GM12878 (cell line): Measurements from ENCODE around the gene ATP5PO. TPM values are rescaled to one million over a fixed set of nuclear protein-coding genes. Genes with fewer than 3 reads are reported as not detected.

Source experiments
- ATAC-seq: fragments of 200-7000 bp; cut with Tn5 transposase; 3 replicates; pipeline ENCODE4 v1.9.1; 2020; ENCODE audit warnings: mild to moderate bottlenecking, moderate library complexity
- BruUV-seq: library from RNA; stranded (reverse); fragments of 400-500 nt; replicated peaks from 2 replicates; lab custom pipeline; 2021; lab: Mats Ljungman, UMichigan
- CTCF ChIA-PET: fragments of 300-600 bp; sonication (Branson Sonifier 250); formaldehyde crosslinking; extraction: SDS; loops from one replicate; lab custom pipeline; 2021; ENCODE audit warnings: inconsistent platforms; lab: Yijun Ruan, JAX
- POLR2A ChIA-PET: fragments of 350-600 bp; formaldehyde crosslinking; extraction: SDS; loops from one replicate; lab custom pipeline; 2021; ENCODE audit warnings: inconsistent platforms; lab: Charles Lee
- RAD21 ChIA-PET: fragments of 300-600 bp; sonication (Branson Sonifier 250); formaldehyde crosslinking; loops from one replicate; lab custom pipeline; 2023; ENCODE audit warnings: antibody characterized with exemption; ENCODE audit not compliant: unreplicated experiment; lab: Charles Lee
- SMC1A ChIA-PET: fragments of 300-600 bp; sonication (Branson Sonifier 250); formaldehyde crosslinking; loops from one replicate; lab custom pipeline; 2023; ENCODE audit not compliant: unreplicated experiment, uncharacterized antibody; lab: Charles Lee
- DNase-seq: peaks from one replicate; pipeline ENCODE4 v3.0.0-alpha.2; 2011; ENCODE audit warnings: low read depth, low spot score
- FAIRE-seq: peaks from 3 replicates; lab custom pipeline; 2011; peaks lifted over from hg19 to GRCh38; lab: Jason Lieb, UNC
- H2AFZ ChIP-seq: 2 replicates; pipeline ENCODE4 v1.6.0; 2011; ENCODE audit warnings: low read depth, low read length, control low read depth; ENCODE audit not compliant: control insufficient read depth
- H3K27ac ChIP-seq: 2 replicates; pipeline ENCODE4 v1.5.1; 2011; ENCODE audit warnings: control low read depth; ENCODE audit not compliant: control insufficient read depth, insufficient read depth
- H3K27me3 ChIP-seq, 2 experiments: replicated peaks in 1 of 2; 2 replicates each; pipeline versions ENCODE4 v1.6.0 to v1.6.1; 2011; ENCODE audit warnings: low read length in 1 of 2; ENCODE audit not compliant: control insufficient read depth in 2 of 2, insufficient read depth in 2 of 2
- H3K36me3 ChIP-seq, 2 experiments: 2 replicates each; pipeline ENCODE4 v1.5.1; 2011; ENCODE audit warnings: low read length in 1 of 2; ENCODE audit not compliant: control insufficient read depth in 2 of 2, insufficient read depth in 2 of 2
- H3K4me1 ChIP-seq: 2 replicates; pipeline ENCODE4 v1.6.1; 2011; ENCODE audit warnings: mild to moderate bottlenecking, low read length, moderate library complexity, mixed read lengths; ENCODE audit not compliant: control insufficient read depth, insufficient read depth
- H3K4me2 ChIP-seq: 2 replicates; pipeline ENCODE4 v1.6.0; 2011; ENCODE audit warnings: control low read depth; ENCODE audit not compliant: control insufficient read depth, insufficient read depth
- H3K4me3 ChIP-seq: fragments of 200-600 bp; sonication (generic); 2 replicates; pipeline ENCODE4 v1.5.1; 2016
- H3K79me2 ChIP-seq: 2 replicates; pipeline ENCODE4 v1.6.0; 2011; ENCODE audit warnings: low read length; ENCODE audit not compliant: control insufficient read depth, insufficient read depth
- H3K9ac ChIP-seq: 2 replicates; pipeline ENCODE4 v1.8.0; 2011; ENCODE audit warnings: low read length, control low read depth, mixed read lengths; ENCODE audit not compliant: control insufficient read depth, insufficient read depth
- H3K9me3 ChIP-seq: replicated peaks from 3 replicates; pipeline ENCODE4 v1.5.1; 2011; ENCODE audit warnings: mild to moderate bottlenecking, low read length; ENCODE audit not compliant: control insufficient read depth, insufficient read depth
- H4K20me1 ChIP-seq: 2 replicates; pipeline ENCODE4 v1.6.0; 2011; ENCODE audit not compliant: control insufficient read depth, insufficient read depth
- BCL11A ChIP-seq: IDR thresholded peaks from 2 replicates; pipeline ENCODE4 v1.6.1; 2011; ENCODE audit warnings: low read depth, low read length
- NFIC ChIP-seq: IDR thresholded peaks from 2 replicates; pipeline ENCODE4 v1.6.1; 2012; ENCODE audit warnings: low read depth, mild to moderate bottlenecking, inconsistent platforms, low read length, moderate library complexity
- RUNX3 ChIP-seq: IDR thresholded peaks from 2 replicates; pipeline ENCODE4 v1.6.1; 2012; ENCODE audit warnings: low read length, inconsistent platforms
- SPI1 ChIP-seq: IDR thresholded peaks from 2 replicates; pipeline ENCODE4 v1.6.1; 2011; ENCODE audit warnings: low read depth, mild to moderate bottlenecking, low read length, moderate library complexity, borderline replicate concordance; ENCODE audit not compliant: insufficient read depth
- SUZ12 ChIP-seq: fragments of 200-600 bp; sonication (generic); IDR thresholded peaks from one replicate; pipeline ENCODE4 v1.6.1; 2018; ENCODE audit warnings: antibody characterized with exemption, mild to moderate bottlenecking; ENCODE audit not compliant: unreplicated experiment
- WGBS: methylation state at CpG from one replicate; pipeline ENCODE4 v1.1.6; 2016; ENCODE audit warnings: low lambda C conversion rate; ENCODE audit not compliant: insufficient replicate concordance, insufficient coverage; ENCODE audit errors: missing lambda C conversion rate; 5-methylcytosine and 5-hydroxymethylcytosine counted together
- in situ Hi-C: fragments of 300-500 bp; cut with MboI; formaldehyde crosslinking; loops from 9 replicates; pipeline ENCODE4 v1.14.3; 2018; ENCODE audit warnings: mixed read lengths
- intact Hi-C: fragments of 100-400 bp; cut with micrococcal nuclease; formaldehyde crosslinking; loops from one replicate; pipeline ENCODE4 v1.14.2; 2022; ENCODE audit not compliant: unreplicated experiment
- polyA plus RNA-seq, 11 experiments: library from polyadenylated mRNA; depleted of rRNA in 4 of 11; unstranded in 6 of 11; stranded (reverse) in 5 of 11; fragments of >200 nt; fragmentation: Nextera tagmentation in 4 of 11; fragmentation: Illumina TruSeq in 1 of 11; extraction: Ambion mirVana in 4 of 11; extraction: Trizol in 1 of 11; gene quantifications; 1 replicate in 1 of 11; 2 replicates in 10 of 11; pipeline versions ENCODE4 v1.2.1 to v1.2.3, GENCODE V29; 2011 to 2016; ENCODE audit warnings: inconsistent platforms in 2 of 11, missing spikeins in 2 of 11, low read depth in 1 of 11
- total RNA-seq, 4 experiments: library from RNA; depleted of rRNA in 3 of 4; stranded (reverse); fragments of >200 nt in 3 of 4; fragmentation: Illumina TruSeq in 1 of 4; extraction: Trizol in 1 of 4; gene quantifications; 2 replicates each; pipeline versions ENCODE4 v1.2.1 to v1.2.3, GENCODE V29; 2013 to 2021
- TF ChIP-seq, protein P1 (sequence below): fragments of 450-650 bp; formaldehyde crosslinking; IDR thresholded peaks from 2 replicates; pipeline ENCODE4 v1.5.0; 2022; ENCODE audit warnings: mild to moderate bottlenecking, missing genetic modification characterization
- TF ChIP-seq, protein P2 (sequence below): IDR thresholded peaks from 2 replicates; pipeline ENCODE4 v1.6.1; 2011; ENCODE audit warnings: borderline replicate concordance, low read depth, mild to moderate bottlenecking, moderate library complexity, low read length; ENCODE audit not compliant: insufficient read depth, poor library complexity, severe bottlenecking

ATP5PO gene
- total and polyA plus RNA-seq, 10 of the 15 experiments (the other 5 are each of a cell fraction or from before 2014, with no cell fraction given): 251 to 1,656 (median 470) TPM

DNA sequence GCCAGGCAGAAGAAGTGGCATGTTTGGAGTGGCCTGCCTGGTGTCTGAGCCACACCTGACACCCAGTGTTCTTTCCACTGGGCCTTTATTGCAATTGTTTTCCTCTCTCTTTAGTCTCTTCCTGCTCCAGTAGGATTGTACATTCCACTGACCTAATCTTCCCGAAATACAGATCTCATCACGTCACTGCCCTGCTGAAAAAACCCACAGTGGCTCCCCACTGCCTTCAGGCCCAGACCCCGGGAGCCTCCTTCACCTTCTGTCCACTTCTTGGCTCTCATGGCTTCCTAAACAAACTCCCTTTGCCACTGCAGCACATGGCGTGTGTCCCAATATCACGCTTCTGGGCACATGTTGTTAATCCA, 25.3 kb upstream of the ATP5PO start (continued):
- TF ChIP-seq, protein P1, sequence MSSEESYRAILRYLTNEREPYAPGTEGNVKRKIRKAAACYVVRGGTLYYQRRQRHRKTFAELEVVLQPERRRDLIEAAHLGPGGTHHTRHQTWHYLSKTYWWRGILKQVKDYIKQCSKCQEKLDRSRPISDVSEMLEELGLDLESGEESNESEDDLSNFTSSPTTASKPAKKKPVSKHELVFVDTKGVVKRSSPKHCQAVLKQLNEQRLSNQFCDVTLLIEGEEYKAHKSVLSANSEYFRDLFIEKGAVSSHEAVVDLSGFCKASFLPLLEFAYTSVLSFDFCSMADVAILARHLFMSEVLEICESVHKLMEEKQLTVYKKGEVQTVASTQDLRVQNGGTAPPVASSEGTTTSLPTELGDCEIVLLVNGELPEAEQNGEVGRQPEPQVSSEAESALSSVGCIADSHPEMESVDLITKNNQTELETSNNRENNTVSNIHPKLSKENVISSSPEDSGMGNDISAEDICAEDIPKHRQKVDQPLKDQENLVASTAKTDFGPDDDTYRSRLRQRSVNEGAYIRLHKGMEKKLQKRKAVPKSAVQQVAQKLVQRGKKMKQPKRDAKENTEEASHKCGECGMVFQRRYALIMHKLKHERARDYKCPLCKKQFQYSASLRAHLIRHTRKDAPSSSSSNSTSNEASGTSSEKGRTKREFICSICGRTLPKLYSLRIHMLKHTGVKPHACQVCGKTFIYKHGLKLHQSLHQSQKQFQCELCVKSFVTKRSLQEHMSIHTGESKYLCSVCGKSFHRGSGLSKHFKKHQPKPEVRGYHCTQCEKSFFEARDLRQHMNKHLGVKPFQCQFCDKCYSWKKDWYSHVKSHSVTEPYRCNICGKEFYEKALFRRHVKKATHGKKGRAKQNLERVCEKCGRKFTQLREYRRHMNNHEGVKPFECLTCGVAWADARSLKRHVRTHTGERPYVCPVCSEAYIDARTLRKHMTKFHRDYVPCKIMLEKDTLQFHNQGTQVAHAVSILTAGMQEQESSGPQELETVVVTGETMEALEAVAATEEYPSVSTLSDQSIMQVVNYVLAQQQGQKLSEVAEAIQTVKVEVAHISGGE (CRISPR knock-in tag): no peak
- no peak for TF ChIP-seq SUZ12
- TF ChIP-seq, all 136 proteins: peak for 0

DNA sequence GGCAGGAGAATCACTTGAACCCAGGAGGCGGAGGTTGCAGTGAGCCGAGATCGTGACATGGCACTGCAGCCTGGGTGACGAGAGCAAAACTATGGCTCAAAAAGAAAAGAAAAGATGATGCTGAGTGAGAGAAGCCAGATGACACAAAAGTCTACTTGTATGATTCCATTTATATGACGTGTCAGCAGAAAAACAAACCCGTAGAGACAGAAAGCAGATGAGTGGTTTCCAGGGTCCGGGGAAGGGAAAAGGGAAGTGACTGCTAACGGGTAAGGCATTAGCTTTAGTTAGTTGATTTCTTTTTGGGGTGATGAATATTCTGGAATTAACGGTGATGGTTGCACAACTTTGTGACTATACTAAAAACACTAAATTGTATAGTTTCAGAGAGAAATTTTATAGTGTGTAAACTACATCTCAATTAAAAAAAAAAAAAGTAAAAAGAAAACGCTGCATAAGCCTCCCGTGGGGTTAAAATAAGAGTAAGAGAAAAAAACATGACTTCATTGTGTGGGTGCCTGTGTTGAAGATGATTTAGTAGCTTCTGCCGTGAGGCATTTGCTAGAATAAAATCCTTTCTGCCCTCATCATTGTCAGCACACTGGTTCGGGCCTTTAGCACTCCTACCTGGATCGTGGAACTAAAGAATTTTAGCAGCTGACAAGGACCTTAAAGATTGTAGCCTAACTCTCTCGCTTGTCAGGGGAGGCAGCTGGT, 24.7 kb upstream of the ATP5PO start:
- Histone ChIP-seq H4K20me1 (no peaks in the 10 kb centered on the region), H2AFZ (no peak overlapping the region; the same call in 1 of the 2 replicates), H3K4me1 (peaks cover 9% of the 10 kb centered on the region), H3K9ac (no peak overlapping the region), H3K27me3 (no peaks in the 10 kb centered on the region), H3K36me3 (no peaks in the 10 kb centered on the region), H3K4me3 (no peak overlapping the region), H3K79me2 (no peaks in the 10 kb centered on the region), H3K27ac (no peak overlapping the region), H3K4me2 (no peak overlapping the region), H3K9me3 (peaks cover 2% of the 10 kb centered on the region; the same call in 2 of the 3 replicates)
- 55% methylated on average over 15 of the region's 15 CpGs for WGBS
- intact Hi-C loops: no loop called here
- DNase-seq (no peak), FAIRE-seq (no peak), ATAC-seq (no peak)
- ChIA-PET POLR2A (interaction anchor here (0.6 kb wide), 1 partner anchor 49 kb away, joined by 3 read pairs; no protein-coding TSS in a partner anchor), CTCF (interaction anchor here (1.3 to 1.8 kb wide), 3 partner anchors 16 to 49 kb away, joined by 3 to 4 read pairs (median 3); no protein-coding TSS in a partner anchor), RAD21 (interaction anchor here (1.0 to 5.0 kb wide), 2 partner anchors 12 to 16 kb away, joined by 4 to 35 read pairs; no protein-coding TSS in a partner anchor), SMC1A (interaction anchor here (1.0 to 3.9 kb wide), 2 partner anchors 8 to 100 kb away, joined by 3 to 30 read pairs; no protein-coding TSS in a partner anchor)
- in situ Hi-C loops: no loop called here
- TF ChIP-seq, protein P2, sequence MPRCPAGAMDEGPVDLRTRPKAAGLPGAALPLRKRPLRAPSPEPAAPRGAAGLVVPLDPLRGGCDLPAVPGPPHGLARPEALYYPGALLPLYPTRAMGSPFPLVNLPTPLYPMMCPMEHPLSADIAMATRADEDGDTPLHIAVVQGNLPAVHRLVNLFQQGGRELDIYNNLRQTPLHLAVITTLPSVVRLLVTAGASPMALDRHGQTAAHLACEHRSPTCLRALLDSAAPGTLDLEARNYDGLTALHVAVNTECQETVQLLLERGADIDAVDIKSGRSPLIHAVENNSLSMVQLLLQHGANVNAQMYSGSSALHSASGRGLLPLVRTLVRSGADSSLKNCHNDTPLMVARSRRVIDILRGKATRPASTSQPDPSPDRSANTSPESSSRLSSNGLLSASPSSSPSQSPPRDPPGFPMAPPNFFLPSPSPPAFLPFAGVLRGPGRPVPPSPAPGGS: no peak
- TF ChIP-seq BCL11A (no peak), SPI1 (peak; percentile 28; the same call in 1 of the 2 replicates), NFIC (no peak), RUNX3 (no peak)
- no TSS peak for BruUV-seq
